ENCODE data around the gene APBA2.
A peak's percentile ranks its signal among the peaks of the same experiment; 100 is the strongest.

The APBA2 gene

GRCh38 chr15:29133321-29133720 is 247.5 kb downstream of the APBA2 start:
- TF ChIP-seq, protein P1, sequence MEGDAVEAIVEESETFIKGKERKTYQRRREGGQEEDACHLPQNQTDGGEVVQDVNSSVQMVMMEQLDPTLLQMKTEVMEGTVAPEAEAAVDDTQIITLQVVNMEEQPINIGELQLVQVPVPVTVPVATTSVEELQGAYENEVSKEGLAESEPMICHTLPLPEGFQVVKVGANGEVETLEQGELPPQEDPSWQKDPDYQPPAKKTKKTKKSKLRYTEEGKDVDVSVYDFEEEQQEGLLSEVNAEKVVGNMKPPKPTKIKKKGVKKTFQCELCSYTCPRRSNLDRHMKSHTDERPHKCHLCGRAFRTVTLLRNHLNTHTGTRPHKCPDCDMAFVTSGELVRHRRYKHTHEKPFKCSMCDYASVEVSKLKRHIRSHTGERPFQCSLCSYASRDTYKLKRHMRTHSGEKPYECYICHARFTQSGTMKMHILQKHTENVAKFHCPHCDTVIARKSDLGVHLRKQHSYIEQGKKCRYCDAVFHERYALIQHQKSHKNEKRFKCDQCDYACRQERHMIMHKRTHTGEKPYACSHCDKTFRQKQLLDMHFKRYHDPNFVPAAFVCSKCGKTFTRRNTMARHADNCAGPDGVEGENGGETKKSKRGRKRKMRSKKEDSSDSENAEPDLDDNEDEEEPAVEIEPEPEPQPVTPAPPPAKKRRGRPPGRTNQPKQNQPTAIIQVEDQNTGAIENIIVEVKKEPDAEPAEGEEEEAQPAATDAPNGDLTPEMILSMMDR (IDR thresholded peaks at IDR 0.05; ENCODE audit: poor library complexity, severe bottlenecking): no peak
- H3K4me3 ChIP-seq (ENCODE audit: severe bottlenecking): no peak overlapping the region
- no peaks in the 10 kb centered on the region for H3K27me3 ChIP-seq (ENCODE audit: insufficient read depth, poor library complexity, severe bottlenecking)
- no peak overlapping the region for H3K27ac ChIP-seq (ENCODE audit: poor library complexity, severe bottlenecking)
- no peaks in the 10 kb centered on the region for H3K36me3 ChIP-seq (ENCODE audit: low read depth)
- no peak for ATAC-seq (ENCODE audit: low read depth)
- DNase-seq (ENCODE audit: low spot score): peak; percentile 68
- H3K9me3 ChIP-seq (ENCODE audit: severe bottlenecking): no peaks in the 10 kb centered on the region
- no peaks in the 10 kb centered on the region for H3K4me1 ChIP-seq (ENCODE audit: insufficient read depth, poor library complexity, severe bottlenecking)

GRCh38 chr15:29133791-29134190 is 248.0 kb downstream of the APBA2 start:
- no peak overlapping the region for H3K4me3 ChIP-seq (ENCODE audit: severe bottlenecking)
- TF ChIP-seq, protein P1 (IDR thresholded peaks at IDR 0.05; ENCODE audit: poor library complexity, severe bottlenecking): no peak
- H3K4me1 ChIP-seq (ENCODE audit: insufficient read depth, poor library complexity, severe bottlenecking): no peaks in the 10 kb centered on the region
- no peak overlapping the region for H3K27ac ChIP-seq (ENCODE audit: poor library complexity, severe bottlenecking)
- H3K9me3 ChIP-seq (ENCODE audit: severe bottlenecking): no peaks in the 10 kb centered on the region
- H3K27me3 ChIP-seq (ENCODE audit: insufficient read depth, poor library complexity, severe bottlenecking): no peaks in the 10 kb centered on the region
- peak; percentile 41 for DNase-seq (ENCODE audit: low spot score)
- no peak for ATAC-seq (ENCODE audit: low read depth)
- no peaks in the 10 kb centered on the region for H3K36me3 ChIP-seq (ENCODE audit: low read depth)

GRCh38 chr15:29134239-29134638 is 248.5 kb downstream of the APBA2 start:
- Histone ChIP-seq H3K4me1 (ENCODE audit: insufficient read depth, poor library complexity, severe bottlenecking) (no peaks in the 10 kb centered on the region), H3K9me3 (ENCODE audit: severe bottlenecking) (no peaks in the 10 kb centered on the region), H3K27ac (ENCODE audit: poor library complexity, severe bottlenecking) (no peak overlapping the region), H3K36me3 (ENCODE audit: low read depth) (no peaks in the 10 kb centered on the region), H3K27me3 (ENCODE audit: insufficient read depth, poor library complexity, severe bottlenecking) (no peaks in the 10 kb centered on the region), H3K4me3 (ENCODE audit: severe bottlenecking) (no peak overlapping the region)
- DNase-seq (ENCODE audit: low spot score) (peak; percentile 58), ATAC-seq (ENCODE audit: low read depth) (no peak)
- TF ChIP-seq, protein P1 (IDR thresholded peaks at IDR 0.05; ENCODE audit: poor library complexity, severe bottlenecking): no peak

DNA sequence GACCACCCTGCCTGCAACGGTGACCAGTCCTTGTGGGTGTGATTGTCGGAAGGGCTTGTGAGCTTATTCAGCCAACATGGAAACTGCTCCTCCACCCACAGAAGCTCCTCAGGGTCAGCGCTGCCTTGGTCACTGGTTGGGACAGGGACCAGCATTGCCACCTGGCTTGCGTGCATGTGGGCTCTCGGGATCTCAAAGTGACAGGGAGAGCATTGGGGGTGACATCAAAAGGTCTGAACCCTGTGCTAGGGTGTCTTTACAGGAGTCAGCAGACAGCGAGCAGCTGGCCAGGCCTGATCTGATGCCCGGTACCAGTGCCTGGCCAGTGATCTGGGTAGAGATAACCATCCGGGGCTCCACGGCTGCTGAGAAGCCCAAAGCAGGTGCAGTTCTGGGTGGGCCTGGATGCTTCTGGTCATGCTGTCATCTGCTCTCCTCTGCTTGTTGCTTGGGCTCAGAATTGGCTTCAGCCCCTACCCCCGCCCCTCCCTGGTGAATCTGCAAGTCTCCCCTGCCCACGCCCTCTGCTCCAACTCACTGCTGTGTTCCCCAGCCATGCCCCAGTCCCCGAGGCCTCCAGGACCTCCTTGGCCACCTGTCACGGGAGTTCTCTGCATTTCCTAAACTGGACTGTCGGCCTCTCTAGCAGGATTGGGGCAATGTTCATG is 249.0 kb downstream of the APBA2 start:
- ATAC-seq (ENCODE audit: low read depth) (no peak), DNase-seq (ENCODE audit: low spot score) (peak; percentile 66)
- H3K4me1 ChIP-seq (ENCODE audit: insufficient read depth, poor library complexity, severe bottlenecking): no peaks in the 10 kb centered on the region
- TF ChIP-seq, protein P1 (IDR thresholded peaks at IDR 0.05; ENCODE audit: poor library complexity, severe bottlenecking): no peak
- no peaks in the 10 kb centered on the region for H3K9me3 ChIP-seq (ENCODE audit: severe bottlenecking)
- no peaks in the 10 kb centered on the region for H3K36me3 ChIP-seq (ENCODE audit: low read depth)
- no peak overlapping the region for H3K27ac ChIP-seq (ENCODE audit: poor library complexity, severe bottlenecking)
- H3K27me3 ChIP-seq (ENCODE audit: insufficient read depth, poor library complexity, severe bottlenecking): no peaks in the 10 kb centered on the region
- H3K4me3 ChIP-seq (ENCODE audit: severe bottlenecking): no peak overlapping the region

DNA sequence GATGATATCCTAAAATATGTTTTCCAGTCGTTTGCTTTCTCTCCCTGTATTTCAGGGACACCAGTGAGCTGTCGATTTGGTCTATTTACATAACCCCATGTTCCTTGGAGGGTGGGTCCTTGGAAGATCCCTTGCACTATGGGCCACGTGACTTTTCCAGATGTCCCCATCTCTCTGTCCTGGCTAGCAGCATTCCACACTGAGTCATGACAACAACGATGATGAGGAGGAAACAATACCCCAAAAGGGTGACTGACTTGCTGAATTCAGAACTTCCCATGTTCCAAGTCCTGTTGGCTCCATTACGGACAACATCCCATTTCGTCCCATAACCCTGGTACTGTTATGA is 249.5 kb downstream of the APBA2 start:
- Histone ChIP-seq H3K9me3 (ENCODE audit: severe bottlenecking) (no peaks in the 10 kb centered on the region), H3K4me3 (ENCODE audit: severe bottlenecking) (no peak overlapping the region), H3K36me3 (ENCODE audit: low read depth) (no peaks in the 10 kb centered on the region), H3K27ac (ENCODE audit: poor library complexity, severe bottlenecking) (no peak overlapping the region), H3K4me1 (ENCODE audit: insufficient read depth, poor library complexity, severe bottlenecking) (no peaks in the 10 kb centered on the region), H3K27me3 (ENCODE audit: insufficient read depth, poor library complexity, severe bottlenecking) (no peaks in the 10 kb centered on the region)
- TF ChIP-seq, protein P1 (IDR thresholded peaks at IDR 0.05; ENCODE audit: poor library complexity, severe bottlenecking): no peak
- no peak for ATAC-seq (ENCODE audit: low read depth)
- DNase-seq (ENCODE audit: low spot score): no peak
